NCI-H128 (cell line): ENCODE measurements around the gene GBP1.
A peak's percentile ranks its signal among the peaks of the same experiment; 100 is the strongest.
"Not testable (repeated sequence)": the region's sequence is repeated elsewhere in the genome, so short reads cannot be mapped to it uniquely, and the experiment has no call there.

ENCODE experiments used
- DNase-seq: peaks from one replicate; lab custom pipeline; 2025; ENCODE audit not compliant: unreplicated experiment; lab: John Stamatoyannopoulos, UW

GBP1 gene, protein sequence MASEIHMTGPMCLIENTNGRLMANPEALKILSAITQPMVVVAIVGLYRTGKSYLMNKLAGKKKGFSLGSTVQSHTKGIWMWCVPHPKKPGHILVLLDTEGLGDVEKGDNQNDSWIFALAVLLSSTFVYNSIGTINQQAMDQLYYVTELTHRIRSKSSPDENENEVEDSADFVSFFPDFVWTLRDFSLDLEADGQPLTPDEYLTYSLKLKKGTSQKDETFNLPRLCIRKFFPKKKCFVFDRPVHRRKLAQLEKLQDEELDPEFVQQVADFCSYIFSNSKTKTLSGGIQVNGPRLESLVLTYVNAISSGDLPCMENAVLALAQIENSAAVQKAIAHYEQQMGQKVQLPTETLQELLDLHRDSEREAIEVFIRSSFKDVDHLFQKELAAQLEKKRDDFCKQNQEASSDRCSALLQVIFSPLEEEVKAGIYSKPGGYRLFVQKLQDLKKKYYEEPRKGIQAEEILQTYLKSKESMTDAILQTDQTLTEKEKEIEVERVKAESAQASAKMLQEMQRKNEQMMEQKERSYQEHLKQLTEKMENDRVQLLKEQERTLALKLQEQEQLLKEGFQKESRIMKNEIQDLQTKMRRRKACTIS

DNA sequence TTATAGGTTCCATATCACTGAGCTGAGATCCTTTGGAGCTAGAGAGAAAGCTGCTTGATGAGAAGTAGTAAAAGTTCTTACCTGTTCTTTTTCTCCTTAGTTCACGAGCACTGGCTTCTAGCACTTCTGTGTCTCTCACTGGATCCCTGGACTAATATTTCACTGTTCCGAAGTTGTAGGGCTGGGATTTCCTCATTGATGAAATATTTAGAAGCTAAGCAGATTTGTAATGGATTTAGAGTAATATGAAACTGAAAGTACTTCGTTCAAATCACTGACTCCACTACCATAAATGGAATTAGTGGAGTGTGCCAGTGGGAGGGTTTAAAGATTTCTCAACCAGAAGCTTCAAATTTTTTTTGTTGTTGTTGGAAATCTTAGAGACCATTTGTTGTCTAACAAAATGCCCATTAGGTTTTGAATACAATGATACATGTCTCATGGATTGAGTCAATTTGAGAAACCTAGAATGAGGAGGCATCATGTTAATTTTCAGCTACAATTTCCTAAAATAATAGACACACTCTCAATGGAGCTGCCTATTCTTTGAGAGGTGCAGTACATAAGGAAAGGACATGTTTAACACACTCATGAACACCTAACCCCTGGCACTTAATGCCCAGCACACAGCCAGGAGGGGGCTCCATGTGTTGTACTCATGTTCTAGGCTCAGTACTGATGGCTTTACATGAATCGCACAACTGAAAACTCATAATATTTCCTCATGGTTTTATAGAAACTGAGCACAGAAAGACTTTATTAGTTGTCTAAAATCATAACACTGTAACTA, at the start of gene GBP1:
Gene GBP1, minus strand, starts transcription at position 130 of the 790 bp plus-strand sequence. CDS start 1,974 bp downstream, outside the sequence.
- DNase-seq, result no peak

DNA sequence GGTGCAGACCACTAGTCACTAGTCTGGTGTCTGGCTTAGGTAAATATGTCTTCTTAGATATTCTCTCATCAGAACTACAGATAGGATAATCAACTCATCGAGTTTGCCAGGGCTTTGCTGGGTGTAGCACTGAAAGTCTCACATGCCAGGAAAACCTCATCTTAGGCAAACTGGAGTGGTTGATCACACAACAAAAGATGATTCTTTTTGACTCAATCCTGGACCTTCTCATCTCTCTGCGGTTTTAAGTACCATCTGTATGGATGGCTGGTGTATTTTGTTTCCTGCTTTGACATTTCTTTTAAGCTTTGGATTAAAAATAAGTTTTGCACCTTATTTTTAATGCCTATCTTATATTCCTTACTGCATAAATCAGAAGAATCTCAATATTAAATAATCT, 49.7 kb upstream of the GBP1 start:
- no peak for DNase-seq

DNA sequence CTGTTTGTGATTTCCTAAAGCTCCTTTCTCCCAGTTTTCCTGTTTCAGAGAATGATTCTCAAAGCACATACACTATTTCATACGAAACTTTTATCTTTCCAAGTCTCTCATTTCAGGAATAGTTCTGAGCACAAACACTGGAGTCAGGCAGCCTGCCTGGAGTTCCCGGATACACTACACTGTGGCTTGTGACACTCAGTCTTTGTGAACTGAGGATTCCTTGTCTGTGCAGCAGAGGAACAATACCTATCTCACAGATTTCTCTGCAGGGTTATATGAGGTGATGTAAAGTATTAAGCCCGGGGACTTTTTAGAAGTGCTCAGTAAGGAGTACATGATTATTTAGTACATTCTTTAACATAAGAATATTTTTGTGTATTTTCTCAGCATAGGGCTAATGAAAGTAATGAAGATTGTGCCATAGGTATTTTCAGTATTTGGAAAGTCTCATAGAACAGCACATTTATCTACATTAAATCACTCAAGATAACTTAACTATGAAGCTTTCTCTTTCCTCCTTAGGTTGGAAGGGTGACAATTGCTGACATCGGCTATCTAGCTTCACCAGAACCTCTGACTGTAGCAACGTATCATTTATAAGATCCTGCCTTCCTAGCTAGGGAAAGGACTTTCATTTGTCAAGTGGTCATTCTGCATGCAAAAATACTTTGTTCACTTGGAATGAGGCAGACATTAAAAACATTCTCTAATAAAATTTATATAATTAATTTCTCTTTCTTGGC, 48.0 kb upstream of the GBP1 start:
- no peak for DNase-seq

DNA sequence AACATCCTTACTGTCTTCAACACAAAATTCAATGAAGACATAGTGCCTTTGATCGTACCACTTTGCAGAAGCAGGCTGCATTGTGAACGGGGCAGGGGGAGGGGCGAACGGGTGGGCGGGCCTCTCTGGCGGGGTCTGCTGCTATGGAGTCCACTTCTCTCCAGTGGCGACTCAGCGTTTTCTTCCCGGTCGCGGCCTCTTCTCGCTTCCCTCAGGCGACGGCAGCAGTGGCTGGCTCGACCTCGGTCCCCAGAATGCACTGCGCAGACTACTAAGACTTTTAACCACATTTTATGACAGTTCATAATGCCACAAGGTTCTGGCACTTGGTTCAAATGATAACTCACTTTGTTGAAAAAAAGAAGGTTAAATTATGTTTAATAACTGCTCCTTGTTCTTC, 39.7 kb upstream of the GBP1 start:
- no peak for DNase-seq

DNA sequence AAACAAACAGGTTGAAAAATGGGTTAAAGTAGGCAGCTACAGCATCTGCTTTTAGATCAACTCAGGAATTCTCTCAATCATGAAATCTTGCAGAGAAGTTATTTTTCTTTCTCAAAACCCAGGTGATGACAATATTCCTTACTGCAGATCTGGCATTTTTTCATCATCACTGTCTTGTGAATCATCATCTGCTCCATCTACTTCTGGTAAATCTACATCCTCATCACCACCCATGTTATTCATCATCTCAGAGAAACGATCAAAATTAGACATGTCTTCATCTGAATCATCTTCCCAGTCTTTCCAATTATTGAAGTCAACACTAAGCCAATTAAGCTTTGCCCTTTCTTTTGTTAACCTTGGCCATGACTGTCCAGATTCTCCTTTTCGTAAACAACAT, 39.1 kb upstream of the GBP1 start:
- DNase-seq, result no peak

DNA sequence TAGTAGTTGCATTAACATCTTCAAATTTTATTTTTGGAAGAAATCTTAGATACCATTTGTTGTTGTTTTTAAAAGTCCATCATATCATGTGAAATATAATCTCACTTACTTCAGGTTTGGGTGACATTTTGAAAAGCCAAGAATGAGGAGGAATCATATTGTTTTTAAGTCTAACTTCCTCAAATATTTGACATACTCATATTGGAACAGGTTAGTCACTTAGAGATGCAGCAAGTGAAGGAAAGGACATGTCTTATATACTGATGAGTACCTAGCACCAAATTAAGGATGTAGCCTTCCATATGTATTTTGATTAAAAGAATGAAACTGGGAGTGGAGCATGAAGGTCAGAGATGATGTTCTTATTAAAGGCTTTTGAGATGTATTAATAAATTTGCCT, 37.0 kb upstream of the GBP1 start:
- no peak for DNase-seq

DNA sequence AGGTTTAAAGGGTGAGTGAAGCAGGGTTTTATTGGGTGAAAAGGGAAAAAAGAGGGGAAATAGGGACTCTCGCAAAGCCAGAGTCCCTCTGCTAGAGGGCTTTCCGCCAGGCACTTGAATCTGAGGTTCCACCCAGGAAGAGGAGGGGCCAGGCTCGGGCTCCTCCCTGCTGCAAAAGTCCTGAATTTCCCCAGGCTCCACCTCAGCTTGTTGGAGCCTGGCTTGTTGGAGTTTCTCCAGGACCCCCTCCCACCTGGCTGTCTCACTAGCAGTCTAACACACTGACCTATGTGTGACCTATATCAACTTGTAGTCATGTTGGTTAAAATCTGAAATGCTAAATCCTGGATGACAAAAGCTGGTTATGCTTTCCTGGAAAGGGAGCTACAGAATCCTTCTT, 35.4 kb upstream of the GBP1 start:
- DNase-seq, result no peak

DNA sequence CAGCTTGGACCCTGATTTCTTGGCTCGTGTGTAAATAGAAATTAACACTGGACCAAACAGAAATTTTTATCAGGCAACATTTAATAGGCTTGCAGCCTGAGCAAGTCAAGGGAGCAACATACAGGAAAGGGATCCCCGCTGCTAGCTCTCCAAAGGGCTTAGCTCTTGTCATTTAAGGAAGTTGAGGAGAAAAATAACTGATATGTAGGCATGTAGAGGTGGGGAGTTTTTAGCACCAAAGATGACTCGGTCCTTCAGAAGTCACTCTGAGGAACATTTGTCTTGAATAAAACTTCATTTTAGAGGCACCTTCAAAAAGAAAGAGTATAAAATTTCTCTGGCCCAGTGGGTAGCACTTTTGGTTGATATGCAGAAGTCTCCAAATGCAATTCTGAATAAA, 33.8 kb upstream of the GBP1 start:
- DNase-seq, result no peak

DNA sequence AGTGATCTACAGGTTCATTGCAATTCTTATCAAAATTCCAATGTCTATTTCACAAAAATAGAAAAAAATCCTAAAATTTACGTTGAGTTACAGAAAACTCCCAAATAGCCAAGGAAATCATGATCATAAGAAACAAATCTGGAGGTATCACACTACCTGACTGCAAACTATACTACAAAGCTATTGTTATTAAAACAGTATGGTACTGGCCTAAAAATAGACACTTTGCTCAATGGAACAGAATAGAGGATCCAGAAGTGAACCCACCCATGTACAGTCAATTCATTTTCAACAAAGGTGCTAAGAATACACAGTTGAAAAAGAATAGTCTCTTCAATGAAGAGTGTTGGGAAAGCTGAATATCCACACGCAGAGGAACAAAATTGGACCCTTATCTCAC, 30.7 kb upstream of the GBP1 start:
- DNase-seq, result no peak

DNA sequence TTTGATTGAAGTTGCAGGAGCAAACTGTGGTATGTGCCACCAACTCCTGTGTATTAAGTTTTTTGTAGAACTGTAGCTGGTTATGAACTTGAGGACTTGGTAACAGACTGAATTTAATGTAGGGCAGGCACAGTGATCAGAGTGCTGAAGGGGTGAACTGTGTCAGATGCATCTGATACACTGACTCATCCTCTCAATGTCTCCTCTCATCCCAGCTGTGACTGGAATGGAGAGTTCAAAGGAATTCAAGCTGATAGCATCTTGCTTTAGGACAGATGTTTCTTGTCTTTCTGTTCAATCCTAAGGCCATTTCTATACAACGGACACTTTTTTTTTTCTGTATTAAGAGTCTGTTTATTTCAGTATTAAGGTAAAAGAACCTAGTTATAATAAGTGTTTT, 25.0 kb upstream of the GBP1 start:
- DNase-seq, result no peak

DNA sequence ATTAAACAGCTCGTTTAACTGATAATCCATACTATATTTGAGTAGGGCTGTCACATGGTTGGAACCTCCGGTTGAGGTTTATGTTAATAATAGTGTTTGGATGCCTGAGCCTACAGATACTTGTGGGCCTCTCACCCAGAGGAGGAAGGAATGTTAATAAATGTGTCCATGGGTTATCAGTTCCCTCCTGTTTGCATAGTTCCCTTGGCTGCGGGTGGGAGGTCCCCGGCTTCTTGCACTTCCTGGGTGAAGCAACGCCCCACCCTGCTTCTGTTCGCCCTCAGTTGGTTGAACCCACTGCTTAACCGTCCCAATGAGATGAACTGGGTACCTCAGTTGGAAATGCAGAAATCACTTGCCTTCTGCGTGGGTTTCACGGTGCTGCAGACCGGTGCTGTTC, 23.6 kb upstream of the GBP1 start:
- no peak for DNase-seq

DNA sequence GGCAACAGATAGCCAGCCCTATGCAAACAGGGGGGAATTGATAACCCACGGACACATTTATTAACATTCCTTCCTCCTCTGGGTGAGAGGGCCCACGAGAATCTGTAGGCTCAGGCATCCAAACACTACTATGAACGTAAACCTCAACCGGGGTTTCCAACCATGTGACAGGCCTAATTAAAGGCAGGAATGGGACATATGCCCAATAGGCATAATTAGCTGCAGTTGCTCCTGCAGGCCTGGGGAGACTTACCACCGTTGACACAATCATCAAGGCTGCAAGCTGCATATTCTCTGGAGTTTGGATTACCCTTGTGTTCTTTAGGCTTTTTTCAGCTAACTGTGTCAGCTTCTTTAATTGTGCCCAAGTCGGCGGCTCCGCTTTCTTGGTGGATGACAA, 22.2 kb upstream of the GBP1 start:
- DNase-seq, result no peak

DNA sequence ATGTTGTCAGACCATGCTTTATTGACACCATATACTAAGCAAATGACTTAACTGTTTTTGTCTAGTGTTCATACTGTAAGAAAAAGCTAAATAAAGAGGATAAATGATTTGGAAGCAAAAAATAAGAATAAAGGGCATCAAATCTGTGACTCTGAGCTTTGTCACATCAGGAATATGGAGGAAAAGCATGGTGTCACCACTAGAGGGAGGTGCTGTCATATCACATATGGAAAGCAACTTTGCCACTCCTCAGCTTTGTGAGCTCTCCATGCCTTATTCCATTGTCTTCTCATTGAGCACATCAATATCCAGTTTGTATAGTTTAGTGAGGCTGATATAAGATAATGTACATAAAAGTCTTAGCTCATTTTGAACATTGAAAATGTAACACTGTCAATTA, 20.8 kb upstream of the GBP1 start:
- peak; percentile 41 for DNase-seq

DNA sequence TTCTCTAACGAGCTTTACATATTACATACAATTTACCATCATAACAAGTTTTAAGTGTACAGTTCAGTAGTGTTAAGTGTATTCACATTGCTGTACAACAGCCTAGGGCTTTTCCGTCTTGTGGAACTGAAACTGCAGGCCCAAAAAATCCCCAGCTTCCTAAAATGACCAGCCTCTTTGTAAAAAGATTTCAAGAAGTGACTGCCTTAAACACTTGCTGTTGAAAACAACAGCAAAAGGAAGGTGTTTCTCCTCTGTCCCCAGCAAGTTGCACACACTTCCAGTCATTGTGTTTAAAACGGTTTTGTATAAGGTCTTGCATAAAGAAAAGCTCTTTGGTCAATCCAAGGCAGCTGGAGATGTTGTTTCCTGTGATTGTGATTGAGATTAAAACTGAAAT, 16.0 kb upstream of the GBP1 start:
- DNase-seq, result no peak

DNA sequence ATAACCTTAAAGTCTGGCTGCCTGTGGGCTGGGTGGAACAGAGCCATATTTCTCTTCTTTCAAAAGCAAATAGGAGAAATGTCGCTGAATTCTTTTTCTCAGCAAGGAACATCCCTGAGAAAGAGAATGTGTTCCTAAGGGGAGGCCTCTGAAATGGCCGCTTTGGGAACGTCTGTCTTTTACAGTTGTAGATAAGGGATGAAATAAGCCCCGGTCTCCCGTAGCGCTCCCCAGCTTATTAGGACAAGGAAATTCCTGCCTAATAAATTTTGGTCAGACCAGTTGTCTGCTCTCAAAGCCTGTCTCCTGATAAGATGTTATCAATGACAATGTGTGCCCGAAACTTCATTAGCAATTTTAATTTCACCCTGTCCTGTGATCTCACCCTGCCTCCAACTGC, 15.1 kb upstream of the GBP1 start:
- DNase-seq, result not testable (repeated sequence)

DNA sequence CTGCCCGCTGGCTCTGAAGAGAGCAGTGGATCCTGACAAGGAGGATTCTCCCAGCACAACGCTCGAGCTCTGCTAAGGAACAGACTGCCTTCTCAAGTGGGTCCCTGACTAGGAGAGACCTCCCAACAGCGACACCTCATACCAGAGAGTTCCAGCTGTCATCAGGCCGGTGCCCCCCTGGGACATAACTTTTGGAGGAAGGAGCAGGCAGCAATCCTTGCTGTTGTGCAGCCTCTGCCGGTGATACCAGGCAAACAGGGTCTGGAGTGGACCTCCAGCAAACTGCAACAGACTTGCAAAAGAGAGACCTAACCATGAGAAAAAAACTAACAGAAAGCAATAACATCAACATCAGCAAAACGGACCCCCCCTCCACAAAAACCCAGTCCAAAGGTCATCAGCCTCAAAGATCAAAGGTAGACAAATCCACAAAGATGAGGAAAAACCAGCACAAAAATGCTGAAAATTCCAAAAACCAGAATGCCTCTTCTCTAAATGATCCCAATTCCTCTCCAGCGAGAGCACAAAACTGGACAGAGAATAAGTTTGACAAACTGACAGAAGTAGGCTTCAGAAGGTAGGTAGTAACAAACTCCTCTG, 7.6 kb upstream of the GBP1 start:
- not testable (repeated sequence) for DNase-seq

DNA sequence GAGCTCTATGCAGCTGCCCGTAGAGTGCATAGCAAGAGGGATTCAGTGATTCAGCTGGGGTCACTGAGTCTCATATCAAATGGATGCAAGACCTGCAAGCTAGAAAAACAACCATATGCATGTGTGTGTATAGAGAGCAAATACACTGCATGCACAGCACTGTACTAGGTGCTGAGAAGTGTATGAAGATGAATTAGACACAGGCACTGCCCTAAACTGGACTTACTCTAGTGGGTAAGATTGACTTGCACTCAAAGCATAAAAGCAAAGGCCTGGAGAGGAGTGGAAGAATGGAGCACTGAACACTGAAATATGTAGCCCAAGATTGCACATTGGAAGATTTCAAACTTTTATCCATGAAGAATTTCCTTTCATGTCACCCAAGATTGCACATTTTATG, 5.5 kb upstream of the GBP1 start:
- DNase-seq, result no peak

DNA sequence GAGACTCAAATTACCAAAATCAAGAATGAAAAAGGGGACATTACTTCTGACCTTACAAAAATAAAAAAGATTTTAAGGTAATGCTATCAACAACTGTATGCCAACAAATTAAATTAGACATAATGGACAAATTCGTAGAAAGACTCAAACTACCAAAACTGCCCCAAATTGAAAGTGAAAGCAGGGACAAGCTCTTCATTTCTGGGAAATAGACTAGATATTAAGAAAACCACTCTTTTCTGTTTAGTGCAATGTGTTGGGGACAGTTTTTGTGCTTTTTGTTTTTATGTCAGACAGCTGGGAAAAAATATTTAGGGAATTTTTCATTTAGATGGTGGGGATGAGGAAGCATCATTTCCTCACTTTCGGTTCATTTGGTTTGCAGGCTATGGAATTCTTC, 4.9 kb upstream of the GBP1 start:
- DNase-seq, result no peak

DNA sequence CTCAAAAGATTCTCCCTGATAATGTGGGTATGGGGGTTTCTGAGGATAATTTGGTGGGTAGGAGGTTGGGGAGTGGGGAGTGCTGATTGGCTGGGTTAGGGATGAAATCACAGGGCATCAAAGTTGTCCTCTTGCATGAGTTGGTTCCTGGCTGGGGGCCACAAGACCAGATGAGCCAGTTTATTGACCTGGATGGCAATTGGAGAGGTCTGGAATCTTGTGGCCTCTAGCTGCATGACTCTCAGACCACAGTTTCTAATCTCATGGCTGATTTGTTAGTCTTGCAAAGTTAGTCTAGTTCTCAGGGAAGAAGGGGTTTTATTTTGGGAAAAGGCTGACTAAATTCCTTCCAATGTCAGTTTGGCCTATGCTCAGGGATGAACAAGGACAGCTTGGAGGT, 3.3 kb upstream of the GBP1 start:
- DNase-seq, result no peak

DNA sequence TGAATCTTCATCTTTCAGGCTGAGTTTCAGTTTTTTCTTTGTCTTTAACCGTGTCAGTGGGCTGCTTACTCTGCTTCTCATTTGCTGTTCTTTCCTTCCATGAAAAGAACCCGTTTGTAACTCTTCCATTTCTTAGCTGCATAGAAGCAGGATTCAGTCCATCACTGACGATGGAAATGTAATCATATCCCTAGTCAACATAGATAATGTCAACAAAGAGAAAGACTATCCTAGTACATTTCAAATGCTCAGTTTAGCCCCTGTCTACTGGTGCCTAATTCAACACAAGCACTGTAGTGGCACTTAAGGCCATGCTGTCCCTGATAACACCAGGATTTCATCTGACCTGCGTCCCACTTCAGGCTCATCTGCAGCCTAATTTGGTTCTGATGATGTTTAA, 376 bp downstream of the GBP1 start:
- no peak for DNase-seq

DNA sequence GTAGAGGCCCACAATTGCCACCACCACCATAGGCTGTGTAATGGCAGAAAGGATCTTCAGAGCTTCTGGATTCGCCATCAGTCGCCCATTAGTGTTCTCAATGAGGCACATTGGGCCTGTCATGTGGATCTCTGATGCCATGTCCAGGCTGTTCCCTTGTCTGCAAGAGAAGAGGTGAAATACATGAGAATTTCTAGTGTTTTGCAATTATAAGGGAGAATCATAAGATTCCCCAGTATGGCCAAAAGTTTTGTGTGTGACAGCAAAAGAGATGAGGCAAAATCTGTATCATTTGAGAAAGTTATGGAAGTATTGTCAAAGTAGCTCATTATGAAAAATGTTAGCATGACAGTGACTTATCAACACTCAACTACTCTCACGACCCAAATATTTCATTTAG, 1.9 kb downstream of the GBP1 start:
- no peak for DNase-seq
